ENCODE results near the gene WSCD1. TPM values are rescaled to one million over a fixed set of nuclear protein-coding genes. Genes with fewer than 3 reads are reported as not detected.

Gene WSCD1
- total RNA-seq, 4 donors from 2014 or later = 0.16 to 4.2 (median 3.0) TPM

GRCh38 chr17:6147042-6147441 lies 76.9 kb downstream of the WSCD1 start:
- TF ChIP-seq CTCF (IDR thresholded peaks at IDR 0.05; ENCODE audit: low read depth) = no peak

- no peak for TF ChIP-seq CTCF (IDR thresholded peaks at IDR 0.05; ENCODE audit: low read depth)
Measured at GRCh38 chr17:6153375-6153774, 83.2 kb downstream of the WSCD1 start.

- TF ChIP-seq CTCF (IDR thresholded peaks at IDR 0.05; ENCODE audit: low read depth) = no peak
Measured at GRCh38 chr17:6157716-6158115, 87.5 kb downstream of the WSCD1 start.

- TF ChIP-seq CTCF (IDR thresholded peaks at IDR 0.05; ENCODE audit: low read depth) = no peak
Measured at GRCh38 chr17:6159541-6160231, 89.5 kb downstream of the WSCD1 start.

DNA sequence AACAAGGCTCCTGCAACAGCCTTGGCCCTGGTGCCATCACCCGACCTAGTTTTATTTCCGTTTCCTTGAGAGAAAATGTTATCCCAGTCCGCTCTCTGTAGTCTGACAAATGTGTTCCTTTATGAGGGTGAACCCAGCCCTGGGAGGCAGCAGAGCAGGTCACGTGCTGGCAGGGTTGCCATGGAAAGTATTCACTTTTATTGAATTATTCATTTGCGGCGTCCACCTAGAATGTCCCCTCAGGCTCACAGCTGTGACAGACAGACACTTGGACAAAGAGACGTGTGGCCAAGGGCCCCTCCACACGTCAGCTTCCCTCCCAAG lies 90.0 kb downstream of the WSCD1 start:
- no peak for TF ChIP-seq CTCF (IDR thresholded peaks at IDR 0.05; ENCODE audit: low read depth)

- no peak for TF ChIP-seq CTCF (IDR thresholded peaks at IDR 0.05; ENCODE audit: low read depth)
Measured at GRCh38 chr17:6160911-6161855, 91.0 kb downstream of the WSCD1 start.

DNA sequence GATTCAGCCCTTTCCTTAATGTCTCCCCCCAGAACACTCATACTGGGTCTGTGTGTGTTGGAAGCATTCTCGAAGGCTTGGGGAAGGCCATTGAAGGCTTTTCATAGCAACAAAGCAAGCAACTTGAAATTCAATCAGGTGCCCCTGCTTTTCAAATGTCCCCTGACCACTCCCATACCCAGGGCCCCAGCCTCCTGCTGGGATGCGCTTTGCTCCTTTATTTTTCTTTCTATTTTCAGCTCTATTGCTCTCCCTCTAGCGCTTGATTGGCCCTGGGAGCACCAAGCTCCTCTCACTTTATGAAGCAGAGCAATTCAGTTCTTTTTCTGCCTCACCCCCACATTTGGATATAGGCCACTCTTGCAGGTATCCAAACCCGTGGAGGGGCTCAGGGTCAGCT lies 92.0 kb downstream of the WSCD1 start:
- TF ChIP-seq CTCF (IDR thresholded peaks at IDR 0.05; ENCODE audit: low read depth) = no peak

All from subcutaneous adipose tissue (tissue), 4 donors.